Endothelial cell of hepatic sinusoid (primary cell): ENCODE measurements around the gene OR5AC2.

ENCODE experiments used
- in situ Hi-C: cut with HindIII; loops from 2 replicates; pipeline ENCODE4 v1.10.0; 2017; ENCODE audit warnings: low sequenced_read_pairs

Gene OR5AC2

DNA sequence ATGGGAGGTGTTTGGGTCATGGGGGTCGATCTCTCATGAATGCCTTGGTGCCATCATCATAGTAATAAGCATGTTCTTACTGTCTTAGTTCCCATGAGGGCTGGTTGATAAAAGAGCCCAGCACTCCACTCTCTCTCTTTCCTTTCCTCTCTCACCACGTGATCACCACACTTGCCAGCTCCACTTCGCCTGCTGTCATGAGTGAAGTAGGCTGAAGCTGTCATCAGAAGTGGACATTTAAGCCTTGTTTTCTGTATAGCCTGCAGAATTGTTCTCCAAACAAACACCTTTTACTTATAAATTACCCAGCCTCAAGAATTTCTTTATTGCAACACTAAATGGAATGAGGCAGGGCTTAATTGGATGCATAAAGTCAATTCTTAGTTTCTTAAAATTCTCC, 49.7 kb downstream of the OR5AC2 start:
- in situ Hi-C loops, result no loop called here
